Thyroid gland (tissue), 4 donors: Measurements from ENCODE around the gene GIGYF2.

ENCODE experiments used
- POLR2A ChIP-seq, 2 donors: fragments of 450-650 bp; IDR thresholded peaks; one replicate each; pipeline ENCODE4 v1.6.1; 2017; ENCODE audit warnings: antibody characterized with exemption in 2 of 2, mild to moderate bottlenecking in 2 of 2, moderate library complexity in 1 of 2
- TF ChIP-seq, protein P1 (sequence below), 6 experiments: fragments of 200-600 bp in 3 of 6; fragments of 450-650 bp in 3 of 6; sonication (generic) in 3 of 6; IDR thresholded peaks; one replicate each; pipeline ENCODE4 v1.5.1; 2016 to 2019; ENCODE audit warnings: antibody characterized with exemption in 6 of 6, mild to moderate bottlenecking in 2 of 6, inconsistent platforms in 1 of 6, moderate library complexity in 1 of 6

DNA sequence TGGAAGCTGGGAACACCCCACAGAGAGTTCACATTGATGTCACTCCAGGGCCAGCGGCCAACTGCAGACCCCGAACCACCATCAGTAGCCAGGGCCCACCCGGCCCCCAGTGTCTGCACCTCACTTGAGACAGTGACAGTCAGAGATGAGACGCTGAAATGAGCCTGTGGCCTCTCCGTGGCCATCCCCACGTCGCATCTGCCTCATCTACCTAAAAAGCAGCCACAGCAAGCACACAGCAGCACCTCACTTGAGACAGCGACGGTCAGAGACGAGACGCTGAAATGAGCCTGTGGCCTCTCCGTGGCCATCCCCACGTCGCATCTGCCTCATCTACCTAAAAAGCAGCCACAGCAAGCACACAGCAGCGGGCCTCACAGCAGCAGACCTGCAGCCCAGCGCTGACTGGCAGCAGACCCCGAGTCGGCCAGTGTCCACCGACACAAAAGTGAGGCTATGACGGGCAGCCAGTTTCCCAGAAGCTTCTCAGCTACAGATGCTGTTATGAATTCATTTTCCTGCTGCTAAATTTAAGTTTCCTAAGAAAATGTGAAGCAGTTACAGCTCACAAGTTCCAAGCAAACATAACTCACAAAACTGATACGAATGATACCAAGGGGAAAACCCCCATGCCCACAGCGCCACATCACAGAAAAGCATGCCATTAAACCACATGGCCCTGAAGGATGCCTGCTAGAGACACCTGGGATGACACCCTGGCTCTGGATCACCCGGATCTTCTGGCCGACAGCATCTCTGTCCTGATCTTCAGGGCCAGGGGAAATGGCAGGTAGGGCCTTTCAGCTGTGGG is 200.7 kb downstream of the GIGYF2 start:
- no peak for TF ChIP-seq POLR2A (IDR thresholded peaks at IDR 0.05)
- TF ChIP-seq, protein P1, sequence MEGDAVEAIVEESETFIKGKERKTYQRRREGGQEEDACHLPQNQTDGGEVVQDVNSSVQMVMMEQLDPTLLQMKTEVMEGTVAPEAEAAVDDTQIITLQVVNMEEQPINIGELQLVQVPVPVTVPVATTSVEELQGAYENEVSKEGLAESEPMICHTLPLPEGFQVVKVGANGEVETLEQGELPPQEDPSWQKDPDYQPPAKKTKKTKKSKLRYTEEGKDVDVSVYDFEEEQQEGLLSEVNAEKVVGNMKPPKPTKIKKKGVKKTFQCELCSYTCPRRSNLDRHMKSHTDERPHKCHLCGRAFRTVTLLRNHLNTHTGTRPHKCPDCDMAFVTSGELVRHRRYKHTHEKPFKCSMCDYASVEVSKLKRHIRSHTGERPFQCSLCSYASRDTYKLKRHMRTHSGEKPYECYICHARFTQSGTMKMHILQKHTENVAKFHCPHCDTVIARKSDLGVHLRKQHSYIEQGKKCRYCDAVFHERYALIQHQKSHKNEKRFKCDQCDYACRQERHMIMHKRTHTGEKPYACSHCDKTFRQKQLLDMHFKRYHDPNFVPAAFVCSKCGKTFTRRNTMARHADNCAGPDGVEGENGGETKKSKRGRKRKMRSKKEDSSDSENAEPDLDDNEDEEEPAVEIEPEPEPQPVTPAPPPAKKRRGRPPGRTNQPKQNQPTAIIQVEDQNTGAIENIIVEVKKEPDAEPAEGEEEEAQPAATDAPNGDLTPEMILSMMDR (IDR thresholded peaks at IDR 0.05): no peak
